T-helper 1 cell (primary cell): ENCODE results near the gene BUB1.
A peak's percentile ranks its signal among the peaks of the same experiment; 100 is the strongest.
"Not testable (repeated sequence)": the region's sequence is repeated elsewhere in the genome, so short reads cannot be mapped to it uniquely, and the experiment has no call there.

Source experiments
- DNase-seq, 5 donors: peaks; one replicate each; pipeline ENCODE4 v3.0.0-alpha.2; 2012 to 2020

Gene BUB1

GRCh38 chr2:110655701-110656100 is 22.2 kb downstream of the BUB1 start:
- no peak for DNase-seq

- no peak for DNase-seq
These were observed 24.0 kb downstream of the BUB1 start for GRCh38 chr2:110653861-110654260.

DNA sequence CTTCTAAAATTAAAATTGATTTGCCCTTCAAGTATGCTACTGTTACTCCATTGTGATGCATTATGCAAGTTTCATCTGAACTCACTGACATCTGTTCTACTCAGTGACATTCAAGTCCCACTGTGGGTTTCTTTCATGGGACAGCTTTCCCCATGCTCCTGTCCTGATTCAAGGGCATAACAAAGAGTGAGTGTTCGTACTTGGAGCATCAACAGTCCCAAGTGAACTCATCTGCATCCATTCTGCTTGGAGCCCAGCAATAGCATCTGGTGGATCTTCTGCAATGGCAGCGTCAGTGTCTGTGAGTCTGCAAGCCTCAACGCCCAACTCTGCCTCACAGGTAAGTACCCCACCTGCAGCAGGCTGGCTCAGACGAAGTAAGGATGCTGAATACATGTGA is 27.5 kb downstream of the BUB1 start:
- no peak for DNase-seq

DNA sequence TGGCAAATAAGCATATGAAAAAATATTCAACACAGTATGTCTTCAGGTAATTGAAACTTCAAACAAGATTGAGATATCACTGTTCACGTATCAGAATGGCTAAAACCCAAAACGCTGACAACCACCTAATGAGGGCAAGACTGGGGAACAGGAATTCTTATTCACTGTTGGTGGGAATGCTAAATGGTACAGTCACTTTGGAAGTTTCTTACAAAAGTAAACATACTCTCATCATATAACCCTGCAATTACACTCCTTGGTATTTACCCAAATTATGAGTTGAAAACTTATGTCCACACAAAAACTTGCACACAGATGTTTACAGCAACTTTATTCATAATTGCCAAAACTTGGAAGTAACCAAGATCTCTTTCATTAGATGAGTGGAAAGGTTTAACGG is 30.1 kb downstream of the BUB1 start:
- no peak for DNase-seq

- no peak for DNase-seq
These were observed 32.2 kb downstream of the BUB1 start for GRCh38 chr2:110645616-110646015.

DNA sequence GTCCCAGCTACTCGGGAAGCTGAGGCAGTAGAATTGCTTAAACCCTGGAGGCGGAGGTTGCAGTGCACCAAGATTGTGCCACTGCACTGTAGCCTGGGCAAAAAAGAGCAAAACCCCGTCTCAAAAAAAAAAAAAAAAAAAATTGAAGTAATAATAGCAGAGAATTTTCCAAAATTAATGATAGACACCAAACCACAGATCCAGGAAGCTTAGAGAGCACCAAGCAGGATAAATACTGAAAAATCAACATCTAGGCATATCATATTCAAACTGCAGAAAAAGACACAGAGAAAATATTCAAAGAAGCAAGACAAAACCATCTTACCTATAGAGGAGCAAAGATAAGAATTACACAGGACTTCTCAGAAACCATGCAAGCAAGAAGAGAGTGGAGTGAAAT is 33.5 kb downstream of the BUB1 start:
- DNase-seq: no peak

GRCh38 chr2:110642360-110642759 is 35.5 kb downstream of the BUB1 start:
- DNase-seq: no peak

DNA sequence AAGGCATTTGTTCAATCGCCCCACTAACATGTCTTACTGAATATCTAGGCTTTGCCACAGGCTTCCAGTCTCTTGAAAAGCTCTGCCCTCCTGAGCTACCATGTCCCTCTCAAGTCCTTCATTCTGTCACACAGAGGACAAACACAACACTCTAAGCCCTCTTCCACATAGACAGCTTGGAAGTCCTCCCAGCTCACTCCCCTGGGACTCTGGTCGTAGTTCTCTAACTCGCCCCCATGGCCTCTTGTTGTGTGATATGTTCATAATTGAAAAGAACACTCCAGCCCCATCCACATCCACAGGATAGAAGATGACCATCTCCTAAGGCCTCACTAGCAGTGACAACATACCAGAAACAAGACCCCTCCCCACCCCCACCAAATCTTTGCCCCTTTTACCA is 37.9 kb downstream of the BUB1 start:
- DNase-seq: no peak

GRCh38 chr2:110638952-110639695 is 38.7 kb downstream of the BUB1 start:
- DNase-seq: no peak

- DNase-seq: no peak
These were observed 39.9 kb downstream of the BUB1 start for GRCh38 chr2:110638004-110638403.

DNA sequence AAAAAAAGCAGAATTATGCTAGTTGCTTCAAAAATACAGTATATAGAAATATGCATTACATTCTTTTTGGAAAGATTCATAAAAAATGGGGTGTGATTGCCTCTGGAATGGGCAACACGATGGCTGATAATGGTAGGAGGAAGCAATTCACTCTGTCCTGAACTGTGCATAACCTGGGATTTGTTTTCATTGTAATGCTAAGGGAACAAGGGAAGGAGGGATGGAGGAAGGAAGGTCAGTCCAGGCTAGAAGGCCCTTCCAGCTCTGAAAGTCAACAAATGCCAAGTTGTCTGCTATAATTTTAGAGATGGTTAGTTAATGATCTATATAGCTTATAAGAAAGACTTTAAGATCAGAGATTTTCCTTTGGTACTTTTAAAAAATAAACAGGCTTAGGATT is 40.8 kb downstream of the BUB1 start:
- no peak for DNase-seq

DNA sequence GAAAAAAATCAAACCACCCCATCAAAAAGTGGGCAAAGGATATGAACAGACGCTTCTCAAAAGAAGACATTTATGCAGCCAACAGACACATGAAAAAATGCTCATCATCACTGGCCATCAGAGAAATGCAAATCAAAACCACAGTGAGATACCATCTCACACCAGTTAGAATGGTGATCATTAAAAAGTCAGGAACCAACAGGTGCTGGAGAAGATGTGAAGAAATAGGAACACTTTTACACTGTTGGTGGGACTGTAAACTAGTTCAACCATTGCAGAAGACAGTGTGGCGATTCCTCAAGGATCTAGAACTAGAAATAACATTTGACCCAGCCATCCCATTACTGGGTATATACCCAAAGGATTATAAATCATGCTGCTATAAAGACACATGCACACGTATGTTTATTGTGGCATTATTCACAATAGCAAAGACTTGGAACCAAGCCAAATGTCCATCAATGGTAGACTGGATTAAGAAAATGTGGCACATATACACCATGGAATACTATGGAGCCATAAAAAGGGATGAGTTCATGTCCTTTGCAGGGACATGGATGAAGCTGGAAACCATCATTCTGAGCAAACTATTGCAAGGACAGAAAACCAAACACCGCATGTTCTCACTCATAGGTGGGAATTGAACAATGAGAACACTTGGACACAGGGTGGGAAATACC is 41.8 kb downstream of the BUB1 start:
- not testable (repeated sequence) for DNase-seq

DNA sequence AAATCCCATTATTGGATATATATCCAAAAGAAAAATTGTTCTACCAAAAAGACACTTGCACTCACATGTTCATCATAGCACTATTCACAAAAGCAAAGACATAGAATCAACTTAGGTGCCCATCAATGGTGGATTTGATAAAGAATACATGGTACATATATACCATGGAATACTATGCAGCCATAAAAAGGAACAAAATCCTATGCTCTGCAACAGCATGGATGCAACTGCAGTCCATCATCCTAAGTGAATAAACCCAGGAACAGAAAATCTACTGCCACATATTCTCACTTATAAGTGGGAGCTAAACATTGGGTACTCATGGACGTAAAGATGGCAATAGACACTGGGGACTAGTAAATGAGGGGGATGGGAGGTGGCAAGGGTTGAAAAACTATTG is 50.5 kb downstream of the BUB1 start:
- DNase-seq: not testable (repeated sequence)

DNA sequence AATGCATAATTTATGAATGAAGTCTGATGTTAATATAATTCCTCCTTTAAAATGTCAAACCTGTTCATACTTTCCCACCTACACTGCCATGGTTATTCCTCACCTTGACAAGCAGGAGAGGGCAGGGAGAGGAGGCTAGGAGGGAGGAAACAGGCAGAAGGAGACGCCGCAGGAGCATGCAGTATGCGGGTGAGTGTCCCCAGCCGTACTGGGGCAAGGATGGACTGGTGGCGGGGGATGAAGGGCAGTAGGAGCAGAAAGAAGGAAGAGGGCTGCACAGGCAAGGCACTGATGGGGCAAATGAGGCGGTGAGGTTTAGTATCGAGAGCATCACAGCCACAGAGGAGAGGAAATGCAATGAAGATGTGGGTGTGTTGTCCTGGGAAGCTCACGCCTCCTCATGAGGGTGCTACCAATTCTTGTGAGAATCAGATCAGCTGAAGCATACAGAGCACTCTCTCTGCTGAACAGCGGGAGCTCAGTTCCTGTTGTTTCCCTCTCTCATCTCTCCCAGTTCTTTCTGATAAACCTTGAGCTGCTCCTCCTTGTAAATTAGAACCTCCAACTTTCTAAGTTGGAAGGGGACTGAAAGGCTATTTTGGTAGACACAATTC is 58.4 kb downstream of the BUB1 start:
- DNase-seq: not testable (repeated sequence)

DNA sequence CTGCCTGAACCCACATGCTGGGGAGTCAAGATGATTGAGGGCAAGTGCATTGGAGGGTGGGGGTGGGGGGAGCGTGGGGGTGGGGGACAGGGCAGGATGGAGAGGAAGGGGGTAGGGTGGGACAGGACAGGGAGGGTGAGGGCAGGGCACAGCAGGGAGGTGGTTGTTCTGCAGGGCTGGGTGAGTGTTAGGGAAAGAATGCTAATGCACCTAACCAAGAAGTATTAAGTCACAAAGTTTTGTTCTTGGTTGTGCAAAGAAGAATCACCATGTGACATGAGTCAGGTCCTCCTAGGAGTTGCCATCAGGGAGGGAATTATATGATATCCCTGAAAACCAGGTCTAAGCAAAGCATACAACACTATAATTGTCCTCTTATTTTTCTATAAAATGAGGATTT is 63.9 kb downstream of the BUB1 start:
- DNase-seq: not testable (repeated sequence)

- peak in 2 of 5 donors; percentile 14 to 17 for DNase-seq
These were observed 67.1 kb downstream of the BUB1 start for GRCh38 chr2:110610613-110611250.

DNA sequence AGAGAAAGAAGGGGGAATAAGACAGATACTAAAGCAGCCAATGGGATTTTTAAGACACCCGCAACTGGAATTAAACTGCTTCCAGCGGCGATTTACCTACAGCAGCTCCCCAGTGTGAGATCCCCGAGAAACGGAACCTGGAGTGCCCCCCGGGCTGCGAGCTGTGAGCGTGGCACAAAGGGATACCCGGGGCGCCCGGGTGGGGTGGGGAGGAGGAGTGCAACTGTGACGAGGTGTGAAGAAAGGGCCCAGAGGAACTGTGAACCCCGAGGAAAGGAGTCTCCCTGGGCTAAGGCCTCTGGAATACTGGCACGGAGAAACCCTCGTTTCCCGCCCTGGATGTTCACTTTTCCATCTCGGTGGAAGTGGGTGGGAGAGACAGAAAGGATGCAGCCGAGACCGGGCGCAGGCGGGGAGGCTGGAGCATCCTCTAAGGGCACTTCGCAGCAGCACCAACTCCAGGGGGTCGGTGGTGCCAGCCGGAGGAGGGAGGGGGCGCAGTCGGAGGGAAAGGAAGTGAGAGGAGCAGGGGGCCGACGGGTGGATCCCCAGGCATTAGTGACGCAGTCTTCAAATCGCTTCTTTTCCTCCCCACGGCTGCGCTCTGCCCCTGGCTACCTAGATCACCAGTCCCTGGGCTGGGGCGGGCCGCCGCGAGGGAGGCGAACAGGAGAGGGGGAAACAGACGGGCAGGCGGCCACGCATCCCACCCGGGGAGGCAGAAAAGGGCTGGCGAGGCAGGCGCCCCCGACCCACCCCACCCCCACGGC is 67.8 kb downstream of the BUB1 start:
- peak in 1 of 5 donors; percentile 6 for DNase-seq

- DNase-seq: not testable (repeated sequence)
These were observed 68.9 kb downstream of the BUB1 start for GRCh38 chr2:110608788-110609502.

DNA sequence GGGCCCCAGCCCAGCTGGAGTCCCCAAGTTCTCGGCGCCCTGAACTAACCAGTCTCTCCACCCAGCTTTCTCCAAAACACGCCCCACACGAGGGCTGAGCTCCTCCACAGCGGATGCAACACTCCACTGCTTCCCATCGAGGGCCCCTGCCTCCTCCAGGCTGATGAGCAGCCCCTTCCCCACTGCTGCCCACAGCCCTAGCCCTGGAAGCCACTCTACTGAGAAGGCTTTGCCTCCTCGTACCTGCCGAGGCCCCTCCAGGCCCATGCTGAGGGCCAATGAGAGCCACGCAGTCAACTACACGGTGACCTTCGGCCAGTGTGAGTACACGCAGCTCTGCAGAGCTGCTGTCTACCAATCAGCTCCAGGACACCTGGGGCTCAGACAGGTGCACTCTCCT is 72.8 kb downstream of the BUB1 start:
- not testable (repeated sequence) for DNase-seq

DNA sequence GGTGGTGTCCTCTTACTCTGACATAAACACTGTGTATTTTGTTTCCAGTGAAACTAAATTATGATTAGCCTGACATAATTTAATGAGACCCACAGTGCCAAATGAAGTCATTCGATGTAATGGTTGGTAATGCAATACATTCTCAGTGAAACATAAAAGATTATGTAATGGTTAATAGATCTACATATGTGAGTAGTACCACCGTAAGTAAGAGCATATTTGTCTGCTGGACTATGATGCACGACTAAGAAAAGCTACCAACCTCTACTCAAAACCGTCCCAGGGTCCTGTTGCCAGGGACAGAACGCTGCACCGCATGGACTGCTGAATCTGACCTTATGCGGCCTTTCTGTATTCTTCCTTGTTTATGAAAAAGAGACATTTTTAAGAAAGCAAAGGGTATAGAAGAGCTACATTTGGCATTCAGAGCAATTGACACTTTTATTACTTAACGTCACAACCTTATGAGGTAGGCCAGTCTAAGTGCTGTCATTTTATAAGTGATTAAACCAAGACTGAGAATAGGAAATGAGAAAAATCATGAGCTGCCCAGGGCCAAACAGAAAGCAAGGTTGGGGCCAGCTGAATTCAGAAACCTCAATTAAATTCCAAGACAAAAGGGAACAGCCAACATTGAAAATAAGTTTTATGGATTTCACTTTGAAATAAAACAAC is 73.8 kb downstream of the BUB1 start:
- not testable (repeated sequence) for DNase-seq

- not testable (repeated sequence) for DNase-seq
These were observed 75.7 kb downstream of the BUB1 start for GRCh38 chr2:110602139-110602538.
